ENCODE results near the gene SCLY.

Gene SCLY

GRCh38 chr2:238122287-238123217, 61.8 kb downstream of the SCLY start:
- DNase-seq (ENCODE audit: extremely low spot score, insufficient read length, low read depth) (no peak), FAIRE-seq (no peak)

DNA sequence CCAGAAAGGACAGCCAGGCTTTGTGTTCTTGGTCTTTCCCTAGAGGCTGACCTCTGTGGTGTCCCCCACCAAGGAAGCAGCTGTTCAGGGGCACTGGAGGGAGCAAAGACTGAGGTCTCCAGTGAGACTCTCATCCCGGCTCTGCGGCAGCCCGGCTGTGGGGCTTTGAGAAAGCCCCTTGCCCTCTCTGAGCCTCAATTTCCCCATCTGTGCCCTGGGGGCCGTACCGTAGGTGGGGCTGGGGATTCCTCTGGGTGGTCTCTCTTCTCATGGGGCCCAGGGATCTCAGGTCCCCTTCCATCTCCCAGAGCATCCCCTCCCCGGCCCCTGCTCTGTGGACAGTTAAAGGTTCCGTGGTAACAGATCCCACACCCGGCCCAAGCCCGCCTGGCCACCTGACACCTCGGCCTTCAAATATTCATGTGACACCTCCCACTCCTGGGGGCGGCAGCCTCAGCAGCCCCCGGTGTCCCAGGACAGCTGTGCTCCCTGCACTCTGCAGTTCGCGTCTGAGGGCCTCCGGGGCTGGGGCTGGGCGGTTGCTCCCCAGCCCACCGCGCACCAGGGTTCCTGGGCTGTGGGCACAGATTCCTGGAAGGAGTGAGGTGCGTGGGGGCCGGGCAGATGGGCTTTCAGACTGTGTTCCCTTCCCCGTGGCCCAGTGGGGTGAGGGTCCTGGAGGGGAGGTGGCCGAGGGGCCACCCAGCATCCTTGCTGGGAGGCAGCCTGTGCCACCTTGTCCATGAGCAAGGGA, 62.6 kb downstream of the SCLY start:
- FAIRE-seq (no peak), DNase-seq (ENCODE audit: extremely low spot score, insufficient read length, low read depth) (no peak)

DNA sequence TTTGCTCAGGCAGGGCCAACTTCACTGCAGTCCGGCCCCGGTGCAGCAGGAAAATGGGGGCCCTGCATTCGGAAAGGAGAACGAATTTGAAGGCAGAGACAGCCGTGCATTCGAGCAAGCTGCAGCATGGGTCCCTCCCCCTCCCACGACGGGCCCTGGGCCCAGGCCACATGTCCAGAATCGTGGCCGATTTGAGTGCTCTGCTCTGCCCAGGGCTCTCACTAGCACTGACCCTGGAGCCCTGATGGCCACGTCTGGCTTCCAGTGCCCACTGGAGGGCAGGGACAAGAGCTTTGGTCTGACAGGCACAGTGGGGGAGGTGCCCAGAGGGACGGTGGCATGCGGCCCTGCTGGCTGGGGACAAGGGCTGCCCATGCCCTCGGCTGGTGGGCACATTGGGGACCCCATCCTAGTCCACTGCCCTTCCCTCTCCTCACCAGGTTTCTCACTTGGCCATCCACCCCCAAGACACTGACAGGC, 63.2 kb downstream of the SCLY start:
- DNase-seq (ENCODE audit: extremely low spot score, insufficient read length, low read depth) (no peak), FAIRE-seq (no peak)

DNA sequence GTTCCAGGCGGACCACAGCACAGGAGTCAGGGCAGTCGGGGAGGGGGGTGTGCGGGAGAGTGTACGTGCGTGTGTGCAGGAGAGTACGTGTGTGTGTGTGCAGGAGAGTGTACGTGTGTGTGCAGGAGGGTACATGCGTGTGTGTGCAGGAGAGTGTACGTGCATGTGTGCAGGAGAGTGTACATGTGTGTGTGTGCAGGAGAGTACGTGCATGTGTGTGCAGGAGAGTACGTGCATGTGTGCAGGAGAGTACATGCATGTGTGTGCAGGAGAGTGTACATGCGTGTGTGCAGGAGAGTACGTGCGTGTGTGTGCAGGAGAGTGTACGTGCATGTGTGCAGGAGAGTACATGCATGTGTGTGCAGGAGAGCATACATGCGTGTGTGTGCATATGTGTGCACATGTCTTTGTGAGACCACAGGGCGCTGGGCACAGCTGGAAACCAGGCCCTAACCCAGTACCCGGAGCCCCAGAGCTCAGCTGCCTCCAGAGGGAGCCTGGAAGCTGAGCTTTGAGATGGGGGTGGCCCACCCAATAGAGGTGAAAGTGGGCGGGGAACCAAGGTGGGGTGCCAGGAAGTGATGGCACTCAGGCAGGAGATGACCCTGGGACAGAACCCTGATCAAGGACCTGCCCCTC, 63.8 kb downstream of the SCLY start:
- FAIRE-seq: no peak
- DNase-seq (ENCODE audit: extremely low spot score, insufficient read length, low read depth): no peak

GRCh38 chr2:238125127-238125885, 64.5 kb downstream of the SCLY start:
- DNase-seq (ENCODE audit: extremely low spot score, insufficient read length, low read depth): no peak
- FAIRE-seq: no peak

GRCh38 chr2:238126338-238126737, 65.5 kb downstream of the SCLY start:
- peak; percentile 49 for FAIRE-seq

GRCh38 chr2:238126775-238127164, 66.0 kb downstream of the SCLY start:
- FAIRE-seq: peak; percentile 78

More at GRCh38 chr2:238126338-238126737, 65.5 kb downstream of the SCLY start:
- no peak for DNase-seq (ENCODE audit: extremely low spot score, insufficient read length, low read depth)

GRCh38 chr2:238127165-238128060, 66.6 kb downstream of the SCLY start:
- FAIRE-seq (no peak), DNase-seq (ENCODE audit: extremely low spot score, insufficient read length, low read depth) (no peak)

More at GRCh38 chr2:238126775-238127164, 66.0 kb downstream of the SCLY start:
- no peak for DNase-seq (ENCODE audit: extremely low spot score, insufficient read length, low read depth)

DNA sequence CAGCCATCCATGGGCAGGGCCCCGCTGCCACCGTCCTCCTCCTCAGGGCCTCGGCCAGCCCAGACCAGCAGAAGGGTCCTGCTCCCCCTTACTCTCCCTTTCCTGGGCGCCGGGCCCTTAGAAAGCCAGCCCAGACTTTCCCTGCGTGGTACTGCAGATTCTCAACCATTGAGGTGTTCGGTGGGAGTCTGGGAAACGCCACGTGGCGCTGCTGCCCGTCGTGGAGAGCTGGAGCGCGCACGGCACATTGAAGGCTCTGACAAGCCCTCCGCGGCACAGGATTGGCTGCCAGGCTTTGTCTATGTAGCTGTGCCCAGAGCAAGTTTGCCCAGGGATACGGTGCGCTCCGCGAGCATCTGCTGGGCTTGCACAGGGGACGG, 67.2 kb downstream of the SCLY start:
- DNase-seq (ENCODE audit: extremely low spot score, insufficient read length, low read depth) (no peak), FAIRE-seq (no peak)

DNA sequence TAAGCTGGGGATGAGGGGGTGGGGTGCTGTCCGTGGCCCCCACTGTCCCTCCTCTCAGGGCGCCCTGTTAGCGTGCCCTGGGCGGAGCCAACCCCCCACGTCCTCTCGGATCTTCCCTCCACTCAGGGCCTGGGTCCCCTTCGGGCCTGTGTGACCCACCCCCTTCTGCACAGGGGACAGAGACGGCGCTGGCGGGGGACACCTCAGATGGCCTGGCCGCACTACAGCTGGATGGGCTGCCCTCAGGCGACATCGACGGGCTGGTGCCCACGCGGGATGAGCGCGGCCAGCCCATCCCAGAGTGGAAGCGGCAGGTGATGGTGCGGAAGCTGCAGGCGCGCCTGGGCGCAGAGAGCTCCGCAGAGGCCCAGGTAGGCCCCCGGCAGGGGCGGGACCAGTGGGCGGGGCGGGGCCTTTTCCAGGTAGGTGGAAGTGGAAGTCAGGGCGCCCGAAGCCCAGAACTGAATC, 67.8 kb downstream of the SCLY start:
- DNase-seq (ENCODE audit: extremely low spot score, insufficient read length, low read depth) (no peak), FAIRE-seq (no peak)

DNA sequence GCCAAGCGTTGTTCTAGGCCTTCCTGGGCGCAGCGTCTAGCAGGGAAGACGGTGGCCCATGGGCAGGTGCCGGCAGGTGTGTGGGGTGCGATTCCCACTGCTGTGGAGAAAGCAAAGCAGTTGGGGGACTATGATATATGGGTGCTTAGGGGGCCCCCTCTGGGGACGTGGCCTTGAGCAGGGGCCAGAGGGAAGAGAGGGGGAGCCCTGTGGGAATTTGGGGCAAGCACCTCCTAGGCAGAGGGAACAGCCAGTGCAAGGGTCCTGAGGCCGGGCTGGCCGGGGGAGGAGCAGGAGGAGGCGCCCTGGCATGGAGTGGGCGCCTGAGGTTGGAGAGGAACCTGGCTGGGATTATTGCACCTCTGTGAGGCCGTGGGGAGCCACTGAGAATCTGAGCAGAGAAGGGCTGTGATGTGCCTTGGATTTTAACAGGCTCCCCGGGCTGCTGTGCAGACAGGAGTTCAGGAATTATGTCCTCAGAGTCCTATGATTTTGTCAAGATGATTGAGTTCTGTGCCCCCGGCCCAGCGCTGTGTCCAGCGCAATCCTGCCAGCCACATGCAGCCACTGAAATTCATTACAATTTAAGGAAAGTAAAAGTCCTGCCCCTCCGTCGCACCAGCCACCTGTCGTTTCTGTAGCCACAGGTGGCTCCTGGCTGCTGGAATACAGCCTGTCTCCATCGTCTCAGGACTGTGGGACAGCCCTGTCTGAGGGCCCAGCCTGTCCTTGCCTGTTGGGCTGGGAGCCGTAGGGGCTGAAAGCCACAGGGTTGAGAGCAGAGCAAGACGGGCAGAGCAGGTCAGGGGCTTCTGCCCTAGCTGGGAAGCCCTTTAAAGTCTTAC, 68.6 kb downstream of the SCLY start:
- FAIRE-seq (no peak), DNase-seq (ENCODE audit: extremely low spot score, insufficient read length, low read depth) (no peak)

GRCh38 chr2:238130111-238130695, 69.4 kb downstream of the SCLY start:
- FAIRE-seq (no peak), DNase-seq (ENCODE audit: extremely low spot score, insufficient read length, low read depth) (no peak)

- no peak for DNase-seq (ENCODE audit: extremely low spot score, insufficient read length, low read depth)
- no peak for FAIRE-seq
Observed at GRCh38 chr2:238130696-238131628, 70.2 kb downstream of the SCLY start.

GRCh38 chr2:238131761-238132462, 71.1 kb downstream of the SCLY start:
- DNase-seq (ENCODE audit: extremely low spot score, insufficient read length, low read depth) (no peak), FAIRE-seq (no peak)

DNA sequence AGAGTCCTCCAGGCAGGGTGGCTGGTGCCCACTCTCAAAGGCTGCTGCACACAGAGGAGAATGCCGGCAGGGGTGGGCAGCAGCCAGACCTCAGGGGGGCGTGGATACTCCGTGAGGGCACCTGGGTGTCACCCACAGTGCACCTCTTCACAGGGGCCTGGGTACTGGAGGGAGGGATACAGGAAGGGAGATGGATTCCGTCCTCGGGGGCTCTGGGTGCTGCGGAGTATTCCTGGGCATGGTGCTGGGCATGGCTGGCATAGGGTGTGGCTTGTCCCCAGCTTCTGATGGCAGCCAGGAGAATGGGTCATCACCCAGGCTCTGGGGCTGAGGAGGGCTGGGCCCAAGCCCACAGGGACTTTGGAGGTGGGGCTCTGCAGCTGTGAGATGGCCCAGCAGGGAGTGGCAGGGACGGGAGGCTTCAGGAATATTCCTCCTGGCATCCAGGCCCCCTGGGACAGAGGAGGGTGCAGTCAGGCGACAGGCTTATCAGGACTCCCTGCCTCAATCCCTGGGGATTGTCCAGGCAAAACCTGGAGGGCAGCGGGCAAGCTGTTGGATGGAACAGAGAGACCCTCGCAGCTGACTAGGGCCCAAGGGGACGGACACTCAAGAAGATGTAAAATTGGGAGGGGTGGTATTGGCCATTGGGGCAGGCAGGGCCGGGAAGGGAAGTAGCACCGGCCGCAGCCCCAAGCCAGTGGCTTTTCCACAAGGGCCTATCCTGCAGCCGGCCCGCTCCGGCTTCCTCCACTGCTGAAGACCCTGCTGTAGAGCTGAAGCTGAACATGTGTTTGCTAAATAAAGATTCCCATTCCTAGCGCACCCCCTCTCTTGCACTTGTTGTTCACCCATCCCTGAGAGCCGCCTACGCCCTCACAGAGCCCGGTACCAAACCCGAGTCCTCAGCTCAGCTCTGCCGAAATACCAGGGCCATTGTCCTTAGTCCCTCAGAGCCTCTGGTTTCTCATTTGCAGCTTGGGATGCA, 72.0 kb downstream of the SCLY start:
- DNase-seq (ENCODE audit: extremely low spot score, insufficient read length, low read depth) (no peak), FAIRE-seq (no peak)

All from GM18507 (cell line).